Measurements from ENCODE around the gene ATP8B1. TPM values are rescaled to one million over a fixed set of nuclear protein-coding genes. Genes with fewer than 3 reads are reported as not detected.
"Not testable (repeated sequence)": the region's sequence is repeated elsewhere in the genome, so short reads cannot be mapped to it uniquely, and the experiment has no call there.

The ATP8B1 gene
- total RNA-seq = 100 to 1,000 TPM; 263 to 359 TPM

DNA sequence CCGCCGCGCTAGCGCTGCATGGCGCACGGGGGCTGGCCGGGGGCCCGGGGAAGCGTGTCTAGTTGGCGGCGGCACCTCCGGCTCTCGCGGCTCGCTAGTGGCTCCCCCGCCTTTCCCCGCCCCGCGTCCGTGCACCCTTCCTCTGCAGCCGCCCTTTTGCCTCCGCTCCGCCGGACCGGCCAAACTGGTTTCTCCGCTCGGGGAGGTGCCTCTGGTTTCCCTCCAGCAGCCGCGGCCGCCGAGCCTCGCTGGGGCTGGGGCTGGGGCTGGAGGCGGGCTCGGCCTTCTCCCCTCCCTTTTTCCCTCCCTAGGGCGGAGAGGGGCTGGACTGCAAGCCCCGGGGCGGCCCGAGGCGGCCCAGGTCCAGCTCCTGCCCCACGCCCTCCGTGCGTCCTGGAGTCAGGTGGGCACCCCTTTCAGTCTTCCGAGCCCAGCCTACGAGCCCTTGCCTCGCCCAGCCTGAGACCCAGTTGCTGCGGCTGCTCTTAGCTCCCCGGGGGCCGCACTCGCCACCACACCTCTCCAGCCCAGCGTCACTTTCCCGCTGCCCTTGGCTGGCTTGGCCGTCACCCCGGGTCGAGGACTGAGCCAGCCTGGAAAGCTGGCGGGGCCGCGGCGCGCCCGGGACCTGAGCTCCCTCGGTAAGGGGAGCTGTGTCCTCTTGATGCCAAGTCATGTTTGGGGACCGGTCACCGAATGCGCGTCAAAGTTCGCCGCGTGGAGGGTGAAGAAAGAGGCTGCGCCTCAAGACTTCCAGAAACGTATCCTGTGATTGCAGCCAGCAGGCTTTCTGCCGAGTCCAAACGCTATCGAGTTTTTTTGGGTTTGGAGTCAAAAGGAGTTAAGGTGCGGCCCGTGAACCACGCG lies at the start of gene ATP8B1:
ATP8B1 (minus strand) TSS at position 213 of the 867 bp plus-strand sequence. CDS start 71,508 bp downstream, outside the sequence.
- H3K9ac ChIP-seq (ENCODE audit: low read depth in 2 of 2, low read length in 2 of 2) = peak within 1 kb of the TSS; percentile 85 to 88
- TF ChIP-seq, protein P1, sequence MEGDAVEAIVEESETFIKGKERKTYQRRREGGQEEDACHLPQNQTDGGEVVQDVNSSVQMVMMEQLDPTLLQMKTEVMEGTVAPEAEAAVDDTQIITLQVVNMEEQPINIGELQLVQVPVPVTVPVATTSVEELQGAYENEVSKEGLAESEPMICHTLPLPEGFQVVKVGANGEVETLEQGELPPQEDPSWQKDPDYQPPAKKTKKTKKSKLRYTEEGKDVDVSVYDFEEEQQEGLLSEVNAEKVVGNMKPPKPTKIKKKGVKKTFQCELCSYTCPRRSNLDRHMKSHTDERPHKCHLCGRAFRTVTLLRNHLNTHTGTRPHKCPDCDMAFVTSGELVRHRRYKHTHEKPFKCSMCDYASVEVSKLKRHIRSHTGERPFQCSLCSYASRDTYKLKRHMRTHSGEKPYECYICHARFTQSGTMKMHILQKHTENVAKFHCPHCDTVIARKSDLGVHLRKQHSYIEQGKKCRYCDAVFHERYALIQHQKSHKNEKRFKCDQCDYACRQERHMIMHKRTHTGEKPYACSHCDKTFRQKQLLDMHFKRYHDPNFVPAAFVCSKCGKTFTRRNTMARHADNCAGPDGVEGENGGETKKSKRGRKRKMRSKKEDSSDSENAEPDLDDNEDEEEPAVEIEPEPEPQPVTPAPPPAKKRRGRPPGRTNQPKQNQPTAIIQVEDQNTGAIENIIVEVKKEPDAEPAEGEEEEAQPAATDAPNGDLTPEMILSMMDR (IDR thresholded peaks at IDR 0.05) = no peak
- H3K4me1 ChIP-seq = no peaks in the 10 kb centered on the region
- intact Hi-C loops (cut with DNase I) = no loop called here
- peak; percentile 97 for DNase-seq
- H3K27ac ChIP-seq = peak within 1 kb of the TSS; percentile 79
- H3K27me3 ChIP-seq = no peaks in the 10 kb centered on the region
- H3K36me3 ChIP-seq = no peaks in the 10 kb centered on the region
- peak within 1 kb of the TSS; percentile 72 for H3K4me3 ChIP-seq
- no peaks in the 10 kb centered on the region for H3K9me3 ChIP-seq

DNA sequence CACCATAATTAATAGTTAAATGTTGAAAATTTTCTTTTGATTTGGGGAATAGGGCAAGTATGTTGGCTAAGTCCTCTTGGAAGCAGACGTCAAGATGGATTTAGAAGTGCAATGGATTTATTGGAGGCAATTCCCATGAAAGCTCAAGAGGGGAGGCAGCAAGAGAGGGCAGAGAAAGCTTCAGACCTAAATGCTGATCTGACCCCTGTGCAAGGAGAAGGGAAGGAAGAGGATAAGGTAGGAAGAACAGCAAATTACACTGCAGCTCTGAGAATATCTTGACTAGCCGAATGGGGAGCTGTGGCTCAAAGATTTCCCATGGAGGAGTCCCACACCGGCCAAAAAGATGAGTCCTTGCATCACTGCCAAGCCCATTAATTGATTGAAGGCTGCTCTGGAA lies 46.9 kb upstream of the ATP8B1 start:
- DNase-seq = no peak
- H3K27ac ChIP-seq = no peak overlapping the region
- no peaks in the 10 kb centered on the region for H3K4me1 ChIP-seq
- no peaks in the 10 kb centered on the region for H3K36me3 ChIP-seq
- TF ChIP-seq, protein P1 (IDR thresholded peaks at IDR 0.05) = no peak
- H3K27me3 ChIP-seq = no peaks in the 10 kb centered on the region
- no peak overlapping the region for H3K9ac ChIP-seq (ENCODE audit: low read depth in 2 of 2, low read length in 2 of 2)
- H3K4me3 ChIP-seq = no peak overlapping the region
- intact Hi-C loops (cut with DNase I) = no loop called here
- no peaks in the 10 kb centered on the region for H3K9me3 ChIP-seq

DNA sequence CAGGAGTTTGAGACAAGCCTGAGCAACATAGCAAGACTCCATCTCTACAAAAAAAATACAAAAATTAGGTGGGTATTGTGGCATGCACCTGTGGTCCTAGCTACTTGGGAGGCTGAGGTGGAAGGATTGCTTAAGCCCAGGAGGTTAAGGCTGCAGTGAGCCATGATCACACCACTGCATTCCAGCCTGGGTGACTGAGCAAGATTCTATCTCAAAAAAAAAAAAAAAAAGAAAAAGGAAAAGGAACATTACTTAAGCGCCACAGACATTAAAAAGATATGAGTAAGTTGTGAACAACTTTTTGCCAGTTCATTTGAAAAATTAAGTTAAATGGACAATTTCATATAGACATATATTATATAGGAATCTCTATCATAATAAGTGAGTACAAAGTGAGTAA lies 45.3 kb upstream of the ATP8B1 start:
- H3K9me3 ChIP-seq; DNase-seq; H3K27ac ChIP-seq; intact Hi-C loops (cut with DNase I); H3K4me3 ChIP-seq; H3K36me3 ChIP-seq; H3K4me1 ChIP-seq; H3K9ac ChIP-seq (ENCODE audit: low read depth in 2 of 2, low read length in 2 of 2); H3K27me3 ChIP-seq: not testable (repeated sequence)

DNA sequence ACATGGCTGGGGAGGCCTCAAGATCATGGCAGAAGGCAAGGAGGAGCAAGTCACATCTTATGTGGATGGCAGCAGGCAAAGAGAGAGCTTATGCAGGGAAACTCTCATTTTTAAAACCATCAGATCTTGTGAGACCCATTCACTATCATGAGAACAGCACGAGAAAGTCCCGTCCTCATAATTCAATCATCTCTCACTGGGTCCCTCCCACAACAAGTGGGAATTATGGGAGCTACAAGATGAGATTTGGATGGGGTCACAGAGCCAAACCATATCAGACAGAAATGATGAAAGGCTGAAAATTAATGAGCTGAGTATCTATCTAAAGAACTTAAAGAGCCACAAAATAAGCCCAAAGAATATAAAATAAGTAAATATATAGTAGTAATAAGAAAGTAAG lies 44.3 kb upstream of the ATP8B1 start:
- DNase-seq; H3K27me3 ChIP-seq; H3K9me3 ChIP-seq; H3K4me3 ChIP-seq; intact Hi-C loops (cut with DNase I); H3K9ac ChIP-seq (ENCODE audit: low read depth in 2 of 2, low read length in 2 of 2); H3K36me3 ChIP-seq; H3K27ac ChIP-seq; H3K4me1 ChIP-seq: not testable (repeated sequence)

DNA sequence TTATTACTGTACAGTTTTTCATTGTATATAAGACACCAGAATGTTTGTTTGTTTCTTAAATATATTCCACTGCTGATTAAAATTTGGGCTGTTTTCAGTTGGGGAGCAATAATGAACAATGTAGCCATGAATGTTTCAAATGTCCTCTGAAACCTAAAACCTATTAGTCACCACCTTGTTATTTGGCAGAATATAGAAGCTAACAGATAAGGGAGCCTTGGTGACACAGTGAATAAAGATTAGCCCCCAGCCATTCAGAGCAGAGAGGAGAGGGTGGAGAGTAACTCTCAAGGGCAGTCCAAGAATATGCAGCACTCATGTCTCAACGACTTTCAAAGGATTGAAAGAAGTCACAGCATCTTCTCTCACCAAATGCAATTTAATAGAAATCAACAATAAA lies 43.1 kb upstream of the ATP8B1 start:
- no peaks in the 10 kb centered on the region for H3K36me3 ChIP-seq
- H3K27ac ChIP-seq = no peak overlapping the region
- no peaks in the 10 kb centered on the region for H3K27me3 ChIP-seq
- H3K4me3 ChIP-seq = no peak overlapping the region
- no peaks in the 10 kb centered on the region for H3K4me1 ChIP-seq
- H3K9ac ChIP-seq (ENCODE audit: low read depth in 2 of 2, low read length in 2 of 2) = no peak overlapping the region
- no peak for DNase-seq
- intact Hi-C loops (cut with DNase I) = no loop called here
- TF ChIP-seq, protein P1 (IDR thresholded peaks at IDR 0.05) = no peak
- H3K9me3 ChIP-seq = no peaks in the 10 kb centered on the region

DNA sequence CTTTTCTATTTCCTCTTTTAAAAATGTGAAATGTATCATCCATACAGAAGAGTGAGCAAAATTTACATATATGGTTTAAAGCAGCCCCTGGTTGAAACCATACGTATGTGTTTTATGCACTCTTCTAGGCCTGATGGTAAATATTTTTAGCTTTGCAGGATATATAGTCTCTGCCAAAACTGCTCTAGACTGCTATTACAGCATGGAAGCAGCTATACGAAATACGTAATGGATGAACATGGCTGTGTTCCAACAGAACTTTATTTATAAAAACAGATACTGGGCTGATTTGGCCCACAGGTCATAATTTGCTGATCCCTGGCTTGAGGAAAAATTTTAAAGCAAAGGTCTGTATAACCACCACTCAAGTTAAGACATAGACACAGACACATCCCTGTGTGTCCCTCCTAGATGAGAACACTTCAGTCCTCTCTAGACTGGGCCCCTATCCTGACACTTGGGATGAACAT lies 42.5 kb upstream of the ATP8B1 start:
- H3K4me3 ChIP-seq = no peak overlapping the region
- no peak overlapping the region for H3K9ac ChIP-seq (ENCODE audit: low read depth in 2 of 2, low read length in 2 of 2)
- H3K27ac ChIP-seq = no peak overlapping the region
- DNase-seq = no peak
- no peaks in the 10 kb centered on the region for H3K4me1 ChIP-seq
- intact Hi-C loops (cut with DNase I) = no loop called here
- TF ChIP-seq, protein P1 (IDR thresholded peaks at IDR 0.05) = no peak
- H3K36me3 ChIP-seq = no peaks in the 10 kb centered on the region
- H3K9me3 ChIP-seq = no peaks in the 10 kb centered on the region
- no peaks in the 10 kb centered on the region for H3K27me3 ChIP-seq

All from colonic mucosa (tissue), 4 donors.